Common myeloid progenitor, CD34-positive (primary cell): ENCODE results near the gene ARHGAP32.
A peak's percentile ranks its signal among the peaks of the same experiment; 100 is the strongest.
"Not testable (repeated sequence)": the region's sequence is repeated elsewhere in the genome, so short reads cannot be mapped to it uniquely, and the experiment has no call there.

Experiments used
- CTCF ChIA-PET: fragments of 350-600 bp; sonication (Branson Sonifier 250); formaldehyde crosslinking; loops from one replicate; lab custom pipeline; 2021; ENCODE audit warnings: antibody characterized with exemption; lab: Charles Lee
- POLR2A ChIA-PET: fragments of 350-600 bp; sonication (Branson Sonifier 250); formaldehyde crosslinking; loops from one replicate; lab custom pipeline; 2021; ENCODE audit warnings: antibody characterized with exemption; lab: Charles Lee
- DNase-seq, 3 donors: peaks; one replicate each; pipeline versions ENCODE4 v3.0.0 to v3.0.0-alpha.2; 2013
- H3K27ac ChIP-seq, 2 experiments: 1 replicate in 1 of 2; 2 replicates in 1 of 2; pipeline ENCODE4 v1.7.0; 2013; ENCODE audit warnings: inconsistent platforms in 2 of 2, low read length in 2 of 2, mild to moderate bottlenecking in 2 of 2, low read depth in 1 of 2, moderate library complexity in 1 of 2; ENCODE audit not compliant: severe bottlenecking in 2 of 2, insufficient read depth in 1 of 2, poor library complexity in 1 of 2
- H3K27me3 ChIP-seq, 5 experiments: replicated peaks in 2 of 5; 1 replicate in 3 of 5; 2 replicates in 2 of 5; pipeline versions ENCODE4 v1.6.1 to v1.7.0; 2013; ENCODE audit warnings: low read length in 4 of 5, mild to moderate bottlenecking in 2 of 5, moderate library complexity in 2 of 5, inconsistent platforms in 1 of 5; ENCODE audit not compliant: insufficient read depth in 5 of 5, control insufficient read depth in 4 of 5
- H3K36me3 ChIP-seq, 4 experiments: 1 replicate in 2 of 4; 2 replicates in 2 of 4; pipeline versions ENCODE4 v1.6.1 to v1.7.0; 2013; ENCODE audit warnings: low read length in 3 of 4, control low read depth in 1 of 4, mild to moderate bottlenecking in 1 of 4; ENCODE audit not compliant: control insufficient read depth in 4 of 4, insufficient read depth in 4 of 4
- H3K4me1 ChIP-seq, 4 experiments: 1 replicate in 3 of 4; 2 replicates in 1 of 4; pipeline versions ENCODE4 v1.6.1 to v1.7.1; 2013; ENCODE audit warnings: low read length in 3 of 4, mild to moderate bottlenecking in 3 of 4, control low read depth in 1 of 4, inconsistent platforms in 1 of 4, moderate library complexity in 1 of 4; ENCODE audit not compliant: control insufficient read depth in 4 of 4, insufficient read depth in 4 of 4; ENCODE audit errors: control extremely low read depth in 1 of 4
- H3K4me3 ChIP-seq, 7 experiments: 1 replicate in 4 of 7; 2 replicates in 3 of 7; pipeline versions ENCODE4 v1.5.1 to v1.7.0; 2013; ENCODE audit warnings: mild to moderate bottlenecking in 7 of 7, low read length in 6 of 7, moderate library complexity in 6 of 7, inconsistent platforms in 2 of 7, low read depth in 2 of 7, control low read depth in 1 of 7; ENCODE audit not compliant: insufficient read depth in 4 of 7, control insufficient read depth in 1 of 7; ENCODE audit errors: extremely low read depth in 1 of 7
- H3K9me3 ChIP-seq, 5 experiments: 1 replicate in 4 of 5; 2 replicates in 1 of 5; pipeline versions ENCODE4 v1.6.1 to v1.7.1; 2013; ENCODE audit warnings: low read length in 4 of 5, mild to moderate bottlenecking in 2 of 5, inconsistent platforms in 1 of 5, low read depth in 1 of 5, moderate library complexity in 1 of 5; ENCODE audit not compliant: control insufficient read depth in 4 of 5, insufficient read depth in 2 of 5; ENCODE audit errors: control extremely low read depth in 1 of 5
- WGBS: methylation state at CpG from one replicate; pipeline ENCODE4 v1.1.5; 2013; ENCODE audit not compliant: insufficient coverage; 5-methylcytosine and 5-hydroxymethylcytosine counted together

Gene ARHGAP32

GRCh38 chr11:129145276-129145675, 46.8 kb downstream of the ARHGAP32 start:
- no peak overlapping the region for H3K4me3 ChIP-seq
- H3K4me1 ChIP-seq, result no peaks in the 10 kb centered on the region
- ChIA-PET POLR2A (no interaction called here), CTCF (no interaction called here)
- DNase-seq, result no peak
- no peak overlapping the region for H3K27ac ChIP-seq
- H3K27me3 ChIP-seq, result no peaks in the 10 kb centered on the region
- peaks cover 0 to 30% (median 8%) of the 10 kb centered on the region in 5 experiments for H3K9me3 ChIP-seq
- no peaks in the 10 kb centered on the region for H3K36me3 ChIP-seq

- POLR2A ChIA-PET, result no interaction called here
- Histone ChIP-seq H3K27me3 (no peaks in the 10 kb centered on the region), H3K4me1 (no peaks in the 10 kb centered on the region), H3K9me3 (peaks cover 0 to 23% (median 5%) of the 10 kb centered on the region in 5 experiments), H3K27ac (no peak overlapping the region), H3K36me3 (no peaks in the 10 kb centered on the region), H3K4me3 (no peak overlapping the region)
- 100% methylated on average over 2 of the region's 2 CpGs for WGBS
- no peak for DNase-seq
- CTCF ChIA-PET, result no interaction called here
Observed at GRCh38 chr11:129144256-129144655, 47.9 kb downstream of the ARHGAP32 start.

GRCh38 chr11:129143335-129143734, 48.8 kb downstream of the ARHGAP32 start:
- H3K4me3 ChIP-seq, result no peak overlapping the region
- H3K27me3 ChIP-seq, result no peaks in the 10 kb centered on the region
- POLR2A ChIA-PET, result no interaction called here
- WGBS, result 100% methylated on average over 4 of the region's 8 CpGs
- H3K27ac ChIP-seq, result no peak overlapping the region
- CTCF ChIA-PET, result no interaction called here
- H3K36me3 ChIP-seq, result no peaks in the 10 kb centered on the region
- peaks cover 0 to 14% (median 1%) of the 10 kb centered on the region in 5 experiments for H3K9me3 ChIP-seq
- H3K4me1 ChIP-seq, result no peaks in the 10 kb centered on the region
- peak in 1 of 3 donors; percentile 1 for DNase-seq

GRCh38 chr11:129141748-129142523, 50.2 kb downstream of the ARHGAP32 start:
- no peaks in the 10 kb centered on the region for H3K36me3 ChIP-seq
- H3K9me3 ChIP-seq, result peaks cover 0 to 4% (median 0%) of the 10 kb centered on the region in 5 experiments
- ChIA-PET POLR2A (no interaction called here), CTCF (no interaction called here)
- no peak for DNase-seq
- H3K27ac ChIP-seq, result no peak overlapping the region
- 100% methylated on average over 1 of the region's 8 CpGs for WGBS
- H3K4me1 ChIP-seq, result no peaks in the 10 kb centered on the region
- no peak overlapping the region for H3K4me3 ChIP-seq
- no peaks in the 10 kb centered on the region for H3K27me3 ChIP-seq

GRCh38 chr11:129131316-129131715, 60.8 kb downstream of the ARHGAP32 start:
- no CpG with 5 or more reads among the region's 6 CpGs for WGBS
- ChIA-PET POLR2A (no interaction called here), CTCF (no interaction called here)
- H3K27ac ChIP-seq, result no peak overlapping the region
- H3K27me3 ChIP-seq, result no peaks in the 10 kb centered on the region
- H3K4me1 ChIP-seq, result no peaks in the 10 kb centered on the region
- DNase-seq, result no peak
- H3K9me3 ChIP-seq, result peaks cover 0 to 13% (median 4%) of the 10 kb centered on the region in 5 experiments
- no peak overlapping the region for H3K4me3 ChIP-seq
- H3K36me3 ChIP-seq, result no peaks in the 10 kb centered on the region

- H3K36me3 ChIP-seq, POLR2A ChIA-PET, H3K4me1 ChIP-seq, DNase-seq, H3K4me3 ChIP-seq, H3K27me3 ChIP-seq, H3K27ac ChIP-seq, H3K9me3 ChIP-seq: not testable (repeated sequence)
- WGBS, result 100% methylated on average over 22 of the region's 51 CpGs
- CTCF ChIA-PET, result interaction anchor here (1.1 kb wide), 1 partner anchor 203 kb away, joined by 3 read pairs; no protein-coding TSS in a partner anchor
Observed at GRCh38 chr11:129128881-129129620, 63.1 kb downstream of the ARHGAP32 start.

GRCh38 chr11:129119036-129119435, 73.1 kb downstream of the ARHGAP32 start:
- ChIA-PET POLR2A (no interaction called here), CTCF (interaction anchor here (0.9 to 2.6 kb wide), 6 partner anchors 109 to 631 kb away, joined by 3 to 19 read pairs (median 6); no protein-coding TSS in a partner anchor)
- H3K27me3 ChIP-seq, result no peaks in the 10 kb centered on the region
- no peaks in the 10 kb centered on the region for H3K9me3 ChIP-seq
- WGBS, result 100% methylated on average over 1 of the region's 2 CpGs
- H3K36me3 ChIP-seq, result peaks cover 0 to 5% (median 2%) of the 10 kb centered on the region in 4 experiments
- H3K27ac ChIP-seq, result no peak overlapping the region
- no peak for DNase-seq
- no peak overlapping the region for H3K4me3 ChIP-seq
- H3K4me1 ChIP-seq, result no peaks in the 10 kb centered on the region
